ENCODE results near the gene PLG.
"Not testable (repeated sequence)": the region's sequence is repeated elsewhere in the genome, so short reads cannot be mapped to it uniquely, and the experiment has no call there.

The PLG gene

GRCh38 chr6:160701918-160702680 is at the start of gene PLG:
PLG (plus strand) TSS chr6:160702244; CDS start chr6:160702305, 61 bp downstream.
- not testable (repeated sequence) for H3K27me3 ChIP-seq (ENCODE audit: control insufficient read depth in 1 of 2, insufficient read depth in 2 of 2, low read length in 2 of 2); H3K4me1 ChIP-seq (ENCODE audit: insufficient read depth, low read length); H3K27ac ChIP-seq (ENCODE audit: low read depth, low read length); H3K9me3 ChIP-seq (ENCODE audit: low read length); H3K9ac ChIP-seq (ENCODE audit: low read length); H3K4me3 ChIP-seq (ENCODE audit: low read depth in 1 of 2, low read length in 2 of 2); H3K36me3 ChIP-seq (ENCODE audit: insufficient read depth, low read length)

- Histone ChIP-seq H3K9ac (ENCODE audit: low read length) (no peak overlapping the region), H3K4me1 (ENCODE audit: insufficient read depth, low read length) (no peaks in the 10 kb centered on the region), H3K36me3 (ENCODE audit: insufficient read depth, low read length) (no peaks in the 10 kb centered on the region), H3K4me3 (ENCODE audit: low read depth in 1 of 2, low read length in 2 of 2) (no peak overlapping the region), H3K9me3 (ENCODE audit: low read length) (no peaks in the 10 kb centered on the region), H3K27ac (ENCODE audit: low read depth, low read length) (no peak overlapping the region), H3K27me3 (ENCODE audit: control insufficient read depth in 1 of 2, insufficient read depth in 2 of 2, low read length in 2 of 2) (no peaks in the 10 kb centered on the region)
Measured at GRCh38 chr6:160659562-160659961, 42.5 kb upstream of the PLG start.

GRCh38 chr6:160661216-160661615 is 40.8 kb upstream of the PLG start:
- no peaks in the 10 kb centered on the region for H3K9me3 ChIP-seq (ENCODE audit: low read length)
- no peak overlapping the region for H3K27ac ChIP-seq (ENCODE audit: low read depth, low read length)
- no peak overlapping the region for H3K4me3 ChIP-seq (ENCODE audit: low read depth in 1 of 2, low read length in 2 of 2)
- H3K4me1 ChIP-seq (ENCODE audit: insufficient read depth, low read length), result no peaks in the 10 kb centered on the region
- no peak overlapping the region for H3K9ac ChIP-seq (ENCODE audit: low read length)
- no peaks in the 10 kb centered on the region for H3K27me3 ChIP-seq (ENCODE audit: control insufficient read depth in 1 of 2, insufficient read depth in 2 of 2, low read length in 2 of 2)
- H3K36me3 ChIP-seq (ENCODE audit: insufficient read depth, low read length), result no peaks in the 10 kb centered on the region

DNA sequence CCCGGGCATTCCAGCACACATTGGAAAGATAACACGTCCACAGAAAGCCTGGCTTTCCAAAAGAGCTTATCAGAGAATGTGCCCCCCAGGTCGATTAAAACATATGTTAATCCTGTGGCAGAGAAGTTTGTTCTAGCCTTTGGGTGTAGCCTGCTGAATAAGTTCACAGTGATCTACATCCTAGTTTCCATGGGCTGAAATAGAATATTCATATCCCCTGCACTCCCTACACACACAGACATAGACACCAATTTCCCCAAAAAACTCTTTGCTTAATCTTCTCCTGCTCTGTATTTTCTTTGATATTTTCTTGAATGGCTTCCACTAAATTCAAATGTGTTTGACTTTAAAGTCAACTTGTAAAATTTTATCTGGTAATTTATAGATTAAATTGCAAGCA is 39.6 kb upstream of the PLG start:
- H3K4me1 ChIP-seq (ENCODE audit: insufficient read depth, low read length), result no peaks in the 10 kb centered on the region
- no peaks in the 10 kb centered on the region for H3K9me3 ChIP-seq (ENCODE audit: low read length)
- H3K4me3 ChIP-seq (ENCODE audit: low read depth in 1 of 2, low read length in 2 of 2), result no peak overlapping the region
- H3K9ac ChIP-seq (ENCODE audit: low read length), result no peak overlapping the region
- no peaks in the 10 kb centered on the region for H3K36me3 ChIP-seq (ENCODE audit: insufficient read depth, low read length)
- H3K27ac ChIP-seq (ENCODE audit: low read depth, low read length), result no peak overlapping the region
- H3K27me3 ChIP-seq (ENCODE audit: control insufficient read depth in 1 of 2, insufficient read depth in 2 of 2, low read length in 2 of 2), result no peaks in the 10 kb centered on the region

- Histone ChIP-seq H3K9ac (ENCODE audit: low read length) (no peak overlapping the region), H3K4me3 (ENCODE audit: low read depth in 1 of 2, low read length in 2 of 2) (no peak overlapping the region), H3K27ac (ENCODE audit: low read depth, low read length) (no peak overlapping the region), H3K4me1 (ENCODE audit: insufficient read depth, low read length) (no peaks in the 10 kb centered on the region), H3K9me3 (ENCODE audit: low read length) (no peaks in the 10 kb centered on the region), H3K27me3 (ENCODE audit: control insufficient read depth in 1 of 2, insufficient read depth in 2 of 2, low read length in 2 of 2) (no peaks in the 10 kb centered on the region), H3K36me3 (ENCODE audit: insufficient read depth, low read length) (no peaks in the 10 kb centered on the region)
Measured at GRCh38 chr6:160662842-160663241, 39.2 kb upstream of the PLG start.

DNA sequence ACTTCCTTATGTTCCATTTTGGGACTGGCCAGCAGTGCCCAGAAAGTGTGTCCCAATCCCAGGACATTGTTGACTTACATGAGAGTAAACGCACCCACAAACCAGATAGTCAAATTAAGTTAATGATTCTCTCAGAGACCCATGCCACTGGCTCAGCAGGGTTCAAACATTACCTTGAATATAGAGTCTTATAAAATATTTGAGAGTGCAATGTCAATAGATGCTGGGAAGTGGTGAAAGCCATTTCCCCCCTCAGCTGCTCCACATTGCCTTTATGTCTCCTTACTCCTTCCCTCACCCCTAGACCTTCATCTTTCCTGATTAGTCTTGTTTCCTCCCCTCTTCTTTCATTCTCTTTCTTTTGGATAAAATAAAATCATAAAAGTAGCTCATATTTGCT is 37.8 kb upstream of the PLG start, which contains the start of gene LPA:
LPA (minus strand) TSS at position 78 of the 400 bp plus-strand sequence; CDS start at position 17, 61 bp downstream.
- H3K36me3 ChIP-seq (ENCODE audit: insufficient read depth, low read length); H3K9ac ChIP-seq (ENCODE audit: low read length); H3K27me3 ChIP-seq (ENCODE audit: control insufficient read depth in 1 of 2, insufficient read depth in 2 of 2, low read length in 2 of 2); H3K4me3 ChIP-seq (ENCODE audit: low read depth in 1 of 2, low read length in 2 of 2); H3K9me3 ChIP-seq (ENCODE audit: low read length); H3K4me1 ChIP-seq (ENCODE audit: insufficient read depth, low read length); H3K27ac ChIP-seq (ENCODE audit: low read depth, low read length): not testable (repeated sequence)

- Histone ChIP-seq H3K27me3 (ENCODE audit: control insufficient read depth in 1 of 2, insufficient read depth in 2 of 2, low read length in 2 of 2) (no peaks in the 10 kb centered on the region), H3K4me3 (ENCODE audit: low read depth in 1 of 2, low read length in 2 of 2) (no peak overlapping the region), H3K9ac (ENCODE audit: low read length) (no peak overlapping the region), H3K9me3 (ENCODE audit: low read length) (no peaks in the 10 kb centered on the region), H3K36me3 (ENCODE audit: insufficient read depth, low read length) (no peaks in the 10 kb centered on the region), H3K27ac (ENCODE audit: low read depth, low read length) (no peak overlapping the region), H3K4me1 (ENCODE audit: insufficient read depth, low read length) (no peaks in the 10 kb centered on the region)
Measured at GRCh38 chr6:160667639-160668481, 34.2 kb upstream of the PLG start.

DNA sequence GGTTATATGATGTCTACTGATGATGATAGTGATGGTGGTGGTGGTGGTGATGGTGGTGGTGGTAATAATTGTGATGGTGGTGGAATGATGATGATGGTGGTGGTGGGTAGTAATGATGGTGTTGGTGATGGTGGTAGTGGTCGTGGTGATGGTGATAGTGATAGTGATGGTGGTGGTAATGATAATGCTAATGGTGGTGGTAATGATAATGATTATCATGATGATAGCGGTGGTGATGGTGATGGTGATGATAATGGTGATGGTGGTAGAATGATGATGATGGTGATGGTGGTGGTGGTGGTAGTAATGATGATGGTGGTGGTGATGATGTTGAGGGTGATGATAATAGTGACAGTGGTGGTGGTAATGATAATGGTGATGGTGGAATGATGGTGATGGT is 33.5 kb upstream of the PLG start:
- H3K36me3 ChIP-seq (ENCODE audit: insufficient read depth, low read length), result no peaks in the 10 kb centered on the region

GRCh38 chr6:160676418-160676817 is 25.6 kb upstream of the PLG start:
- H3K9ac ChIP-seq (ENCODE audit: low read length); H3K36me3 ChIP-seq (ENCODE audit: insufficient read depth, low read length); H3K4me1 ChIP-seq (ENCODE audit: insufficient read depth, low read length); H3K4me3 ChIP-seq (ENCODE audit: low read depth in 1 of 2, low read length in 2 of 2); H3K27me3 ChIP-seq (ENCODE audit: control insufficient read depth in 1 of 2, insufficient read depth in 2 of 2, low read length in 2 of 2); H3K9me3 ChIP-seq (ENCODE audit: low read length); H3K27ac ChIP-seq (ENCODE audit: low read depth, low read length): not testable (repeated sequence)

More for the DNA sequence above, 33.5 kb upstream of the PLG start:
- H3K4me1 ChIP-seq (ENCODE audit: insufficient read depth, low read length), result no peaks in the 10 kb centered on the region
- no peak overlapping the region for H3K27ac ChIP-seq (ENCODE audit: low read depth, low read length)
- no peaks in the 10 kb centered on the region for H3K27me3 ChIP-seq (ENCODE audit: control insufficient read depth in 1 of 2, insufficient read depth in 2 of 2, low read length in 2 of 2)
- no peaks in the 10 kb centered on the region for H3K9me3 ChIP-seq (ENCODE audit: low read length)
- H3K9ac ChIP-seq (ENCODE audit: low read length), result no peak overlapping the region
- no peak overlapping the region for H3K4me3 ChIP-seq (ENCODE audit: low read depth in 1 of 2, low read length in 2 of 2)

GRCh38 chr6:160678230-160678629 is 23.8 kb upstream of the PLG start:
- Histone ChIP-seq H3K9ac (ENCODE audit: low read length) (no peak overlapping the region), H3K27ac (ENCODE audit: low read depth, low read length) (no peak overlapping the region), H3K4me3 (ENCODE audit: low read depth in 1 of 2, low read length in 2 of 2) (no peak overlapping the region)

GRCh38 chr6:160678744-160679401 is 23.2 kb upstream of the PLG start:
- Histone ChIP-seq H3K4me3 (ENCODE audit: low read depth in 1 of 2, low read length in 2 of 2) (no peak overlapping the region), H3K9ac (ENCODE audit: low read length) (no peak overlapping the region), H3K4me1 (ENCODE audit: insufficient read depth, low read length) (no peaks in the 10 kb centered on the region), H3K9me3 (ENCODE audit: low read length) (no peaks in the 10 kb centered on the region), H3K36me3 (ENCODE audit: insufficient read depth, low read length) (no peaks in the 10 kb centered on the region), H3K27me3 (ENCODE audit: control insufficient read depth in 1 of 2, insufficient read depth in 2 of 2, low read length in 2 of 2) (no peaks in the 10 kb centered on the region), H3K27ac (ENCODE audit: low read depth, low read length) (no peak overlapping the region)

More at GRCh38 chr6:160678230-160678629, 23.8 kb upstream of the PLG start:
- H3K9me3 ChIP-seq (ENCODE audit: low read length), result no peaks in the 10 kb centered on the region
- H3K4me1 ChIP-seq (ENCODE audit: insufficient read depth, low read length), result no peaks in the 10 kb centered on the region
- H3K36me3 ChIP-seq (ENCODE audit: insufficient read depth, low read length), result no peaks in the 10 kb centered on the region
- H3K27me3 ChIP-seq (ENCODE audit: control insufficient read depth in 1 of 2, insufficient read depth in 2 of 2, low read length in 2 of 2), result no peaks in the 10 kb centered on the region
